DOHH2 (cell line): ENCODE results near the gene PKIB.

ENCODE experiments used
- H3F3A ChIP-seq: fragments of 200-600 bp; sonication (generic), shearing (Covaris generic); 2 replicates; pipeline ENCODE4 v1.6.0; 2016; ENCODE audit warnings: antibody characterized with exemption, mild to moderate bottlenecking; ENCODE audit not compliant: control insufficient read depth, insufficient read depth
- H3K27ac ChIP-seq: fragments of 200-600 bp; sonication (generic); 2 replicates; pipeline ENCODE4 v1.5.1; 2014; ENCODE audit warnings: low read depth, mild to moderate bottlenecking, low read length, moderate library complexity
- H3K27me3 ChIP-seq: fragments of 200-600 bp; sonication (generic); 2 replicates; pipeline ENCODE4 v1.6.1; 2014; ENCODE audit warnings: mild to moderate bottlenecking, low read length, mixed read lengths; ENCODE audit not compliant: control insufficient read depth
- H3K36me3 ChIP-seq: fragments of 200-600 bp; sonication (generic); 2 replicates; pipeline ENCODE4 v1.6.1; 2014; ENCODE audit warnings: mild to moderate bottlenecking, low read length, moderate library complexity, mixed read lengths; ENCODE audit not compliant: control insufficient read depth
- H3K4me1 ChIP-seq: fragments of 200-600 bp; sonication (generic); 2 replicates; pipeline ENCODE4 v1.6.1; 2014; ENCODE audit warnings: mild to moderate bottlenecking, low read length, mixed read lengths; ENCODE audit not compliant: control insufficient read depth
- H3K4me2 ChIP-seq: fragments of 200-600 bp; sonication (generic); 2 replicates; pipeline ENCODE4 v1.6.0; 2014; ENCODE audit warnings: mild to moderate bottlenecking, low read length, moderate library complexity
- H3K4me3 ChIP-seq: fragments of 200-600 bp; sonication (generic); 2 replicates; pipeline ENCODE4 v1.5.1; 2014; ENCODE audit warnings: mild to moderate bottlenecking, low read length, mixed read lengths
- H3K79me2 ChIP-seq: fragments of 200-600 bp; sonication (generic); 2 replicates; pipeline ENCODE4 v1.6.1; 2014; ENCODE audit warnings: mild to moderate bottlenecking, low read length, mixed read lengths; ENCODE audit not compliant: control insufficient read depth
- H3K9me2 ChIP-seq: fragments of 200-600 bp; sonication (generic); replicated peaks from 2 replicates; pipeline ENCODE4 v1.6.1; 2014; ENCODE audit warnings: mild to moderate bottlenecking, low read length, mixed read lengths; ENCODE audit not compliant: control insufficient read depth
- H3K9me3 ChIP-seq: fragments of 200-600 bp; sonication (generic); 2 replicates; pipeline ENCODE4 v1.6.1; 2014; ENCODE audit warnings: antibody characterized with exemption, low read length, mixed read lengths; ENCODE audit not compliant: control insufficient read depth, insufficient read depth
- H4K20me1 ChIP-seq: fragments of 200-600 bp; sonication (generic); 2 replicates; pipeline ENCODE4 v1.6.0; 2014; ENCODE audit warnings: low read depth, mild to moderate bottlenecking, antibody characterized with exemption, low read length, moderate library complexity; ENCODE audit not compliant: control insufficient read depth, insufficient read depth
- CTCF ChIP-seq: fragments of 200-600 bp; sonication (generic); IDR thresholded peaks from one replicate; pipeline ENCODE4 v1.5.1; 2014; ENCODE audit warnings: antibody characterized with exemption, mild to moderate bottlenecking, low read depth, low read length; ENCODE audit not compliant: poor library complexity, severe bottlenecking
- EZH2phosphoT487 ChIP-seq: fragments of 200-600 bp; sonication (generic); IDR thresholded peaks from 2 replicates; pipeline ENCODE4 v1.6.1; 2017; ENCODE audit warnings: borderline replicate concordance, mild to moderate bottlenecking, antibody characterized with exemption, low read length, moderate library complexity, mixed read lengths

PKIB gene

GRCh38 chr6:122665929-122666328 is 55.7 kb downstream of the PKIB start:
- Histone ChIP-seq H3K27me3 (no peaks in the 10 kb centered on the region), H3K4me2 (no peak overlapping the region), H3K4me1 (no peaks in the 10 kb centered on the region), H3K27ac (no peak overlapping the region), H3K4me3 (no peak overlapping the region), H3K9me2 (no peaks in the 10 kb centered on the region), H3F3A (no peaks in the 10 kb centered on the region), H4K20me1 (no peaks in the 10 kb centered on the region), H3K36me3 (no peaks in the 10 kb centered on the region), H3K79me2 (no peaks in the 10 kb centered on the region), H3K9me3 (no peaks in the 10 kb centered on the region)
- no peak for TF ChIP-seq CTCF
- no peak for TF ChIP-seq EZH2phosphoT487

GRCh38 chr6:122666418-122666817 is 56.2 kb downstream of the PKIB start:
- no peak overlapping the region for H3K4me2 ChIP-seq
- no peaks in the 10 kb centered on the region for H3K79me2 ChIP-seq
- H3K4me3 ChIP-seq = no peak overlapping the region
- H3K36me3 ChIP-seq = no peaks in the 10 kb centered on the region
- H3K9me2 ChIP-seq = no peaks in the 10 kb centered on the region
- no peak overlapping the region for H3K27ac ChIP-seq
- H4K20me1 ChIP-seq = no peaks in the 10 kb centered on the region
- no peaks in the 10 kb centered on the region for H3K9me3 ChIP-seq
- no peak for TF ChIP-seq EZH2phosphoT487
- no peak for TF ChIP-seq CTCF
- no peaks in the 10 kb centered on the region for H3F3A ChIP-seq
- H3K27me3 ChIP-seq = no peaks in the 10 kb centered on the region
- H3K4me1 ChIP-seq = no peaks in the 10 kb centered on the region

GRCh38 chr6:122669418-122669817 is 59.2 kb downstream of the PKIB start:
- no peak overlapping the region for H3K4me2 ChIP-seq
- TF ChIP-seq EZH2phosphoT487 (no peak), CTCF (no peak)
- H4K20me1 ChIP-seq = no peaks in the 10 kb centered on the region
- H3K36me3 ChIP-seq = no peaks in the 10 kb centered on the region
- H3K9me2 ChIP-seq = no peaks in the 10 kb centered on the region
- H3K4me3 ChIP-seq = no peak overlapping the region
- H3K27ac ChIP-seq = no peak overlapping the region
- H3K4me1 ChIP-seq = peaks cover 5% of the 10 kb centered on the region
- no peaks in the 10 kb centered on the region for H3K79me2 ChIP-seq
- no peaks in the 10 kb centered on the region for H3K27me3 ChIP-seq
- H3F3A ChIP-seq = no peaks in the 10 kb centered on the region
- no peaks in the 10 kb centered on the region for H3K9me3 ChIP-seq

- Histone ChIP-seq H3K79me2 (no peaks in the 10 kb centered on the region), H4K20me1 (no peaks in the 10 kb centered on the region), H3K36me3 (no peaks in the 10 kb centered on the region)
These were observed 59.7 kb downstream of the PKIB start for GRCh38 chr6:122669868-122670267.

More at GRCh38 chr6:122669868-122670267, 59.7 kb downstream of the PKIB start:
- no peaks in the 10 kb centered on the region for H3K9me2 ChIP-seq
- no peaks in the 10 kb centered on the region for H3K9me3 ChIP-seq
- H3K4me1 ChIP-seq = peaks cover 5% of the 10 kb centered on the region
- H3F3A ChIP-seq = no peaks in the 10 kb centered on the region
- TF ChIP-seq CTCF (no peak), EZH2phosphoT487 (no peak)
- no peaks in the 10 kb centered on the region for H3K27me3 ChIP-seq
- no peak overlapping the region for H3K27ac ChIP-seq
- H3K4me2 ChIP-seq = no peak overlapping the region
- no peak overlapping the region for H3K4me3 ChIP-seq
